ENCODE results near the gene SDR42E2.
"Not testable (repeated sequence)": the region's sequence is repeated elsewhere in the genome, so short reads cannot be mapped to it uniquely, and the experiment has no call there.

Gene SDR42E2

GRCh38 chr16:22163806-22164205 is 1.5 kb downstream of the SDR42E2 start:
- no peak for DNase-seq

GRCh38 chr16:22164482-22164881 is 2.2 kb downstream of the SDR42E2 start:
- no peak for DNase-seq

- no peak for DNase-seq
These were observed 3.4 kb downstream of the SDR42E2 start for GRCh38 chr16:22165508-22166285.

GRCh38 chr16:22171953-22172352 is 9.6 kb downstream of the SDR42E2 start:
- DNase-seq = no peak

- not testable (repeated sequence) for DNase-seq
These were observed 10.3 kb downstream of the SDR42E2 start for GRCh38 chr16:22172642-22173041.

- no peak for DNase-seq
These were observed 12.3 kb downstream of the SDR42E2 start for GRCh38 chr16:22174642-22175041.

GRCh38 chr16:22177968-22178930 is 15.9 kb downstream of the SDR42E2 start:
- DNase-seq = no peak

GRCh38 chr16:22181426-22181825 is 19.1 kb downstream of the SDR42E2 start:
- no peak for DNase-seq

- no peak for DNase-seq
These were observed 19.5 kb downstream of the SDR42E2 start for GRCh38 chr16:22181843-22182242.

- DNase-seq = no peak
These were observed 21.0 kb downstream of the SDR42E2 start for GRCh38 chr16:22183335-22183734.

- no peak for DNase-seq
These were observed 21.8 kb downstream of the SDR42E2 start for GRCh38 chr16:22183901-22184614.

GRCh38 chr16:22184615-22184968 is 22.3 kb downstream of the SDR42E2 start:
- no peak for DNase-seq

GRCh38 chr16:22186517-22186916 is 24.2 kb downstream of the SDR42E2 start:
- DNase-seq = no peak

- DNase-seq = no peak
These were observed 25.9 kb downstream of the SDR42E2 start for GRCh38 chr16:22188267-22188594.

GRCh38 chr16:22188595-22189442 is 26.5 kb downstream of the SDR42E2 start:
- DNase-seq = peak; percentile 29

- no peak for DNase-seq
These were observed 27.3 kb downstream of the SDR42E2 start for GRCh38 chr16:22189473-22190080.

GRCh38 chr16:22190081-22190775 is 27.9 kb downstream of the SDR42E2 start:
- peak; percentile 91 for DNase-seq

GRCh38 chr16:22190776-22191531 is 28.6 kb downstream of the SDR42E2 start:
- peak; percentile 83 for DNase-seq

- DNase-seq = peak; percentile 30
These were observed 29.4 kb downstream of the SDR42E2 start for GRCh38 chr16:22191532-22192260.

All from NCI-H1105 treated with DMSO at 0.1 percent for 48 hours (cell line).